Activated CD4-positive, alpha-beta T cell treated with anti-CD3 and anti-CD28 coated beads for 36 hours (primary cell): ENCODE measurements around the gene LIMS1. TPM values are rescaled to one million over a fixed set of nuclear protein-coding genes. Genes with fewer than 3 reads are reported as not detected.

Source experiments
- ATAC-seq: fragments of 200-7000 bp; cut with Tn5 transposase; one replicate; pipeline ENCODE4 v1.10.0; 2021; ENCODE audit warnings: mild to moderate bottlenecking, moderate library complexity
- CTCF ChIA-PET: fragments of 350-600 bp; sonication (Branson Sonifier 250); formaldehyde crosslinking; loops from one replicate; lab custom pipeline; 2021; ENCODE audit warnings: antibody characterized with exemption; lab: Charles Lee
- POLR2A ChIA-PET: fragments of 350-600 bp; sonication (Branson Sonifier 250); formaldehyde crosslinking; loops from one replicate; lab custom pipeline; 2021; ENCODE audit warnings: antibody characterized with exemption, inconsistent platforms; lab: Charles Lee
- DNase-seq: peaks from one replicate; pipeline ENCODE4 v3.0.0-alpha.2; 2020
- H3K27ac Mint-ChIP-seq: one replicate; pipeline ENCODE4 v1.8.0; 2021; ENCODE audit warnings: mixed read lengths
- H3K27me3 Mint-ChIP-seq: one replicate; pipeline ENCODE4 v1.8.0; 2021; ENCODE audit warnings: mixed read lengths
- H3K36me3 Mint-ChIP-seq: one replicate; pipeline ENCODE4 v1.8.0; 2021; ENCODE audit warnings: low read depth, mixed read lengths
- H3K4me1 Mint-ChIP-seq: one replicate; pipeline ENCODE4 v1.8.0; 2021; ENCODE audit warnings: mixed read lengths
- H3K4me3 Mint-ChIP-seq: one replicate; pipeline ENCODE4 v1.8.0; 2021; ENCODE audit warnings: mild to moderate bottlenecking, moderate library complexity, mixed read lengths
- H3K9me3 Mint-ChIP-seq: one replicate; pipeline ENCODE4 v1.8.0; 2021; ENCODE audit warnings: low read depth, mixed read lengths
- intact Hi-C, 2 experiments: fragments of 100-400 bp; cut with DNase I in 1 of 2; cut with micrococcal nuclease in 1 of 2; formaldehyde crosslinking; loops; one replicate each; pipeline versions ENCODE4 v1.14.2 to v1.15.1; 2022 to 2024; cut with DNase I, micrococcal nuclease
- total RNA-seq, 2 experiments: library from RNA; stranded (reverse); gene quantifications; one replicate each; pipeline ENCODE4 v1.2.3, GENCODE V29; 2021

LIMS1 gene
- total RNA-seq, 2 experiments from 2014 or later: 47.5 to 70.3 TPM

DNA sequence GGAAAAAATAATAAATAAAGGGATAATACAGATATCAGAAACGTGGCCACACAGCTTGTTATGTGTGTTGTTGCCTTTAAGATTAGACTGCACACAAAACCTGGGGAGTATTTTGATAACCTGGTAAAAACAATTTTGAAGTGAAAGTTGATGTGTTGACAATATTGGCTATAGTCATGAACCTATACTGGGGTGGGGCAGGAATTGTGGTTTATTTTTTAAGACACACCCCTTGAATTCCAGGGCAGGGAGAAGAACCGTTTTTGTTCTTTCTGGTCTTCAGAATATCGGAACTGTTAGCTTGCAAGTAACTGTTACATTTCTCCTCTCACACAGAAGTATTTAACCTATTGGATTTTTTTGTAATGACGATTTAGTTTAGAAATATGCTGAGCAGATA is 80.4 kb downstream of the LIMS1 start:
- DNase-seq (no peak), ATAC-seq (no peak)
- intact Hi-C loops: loop anchor here in 1 of 2 experiments (5.0 kb wide), 1 partner anchor 173 kb away; the partner anchor contains the start of gene CCDC138
- no peaks in the 10 kb centered on the region for H3K36me3 Mint-ChIP-seq
- CTCF ChIA-PET: interaction anchor here (0.7 to 10.4 kb wide), 5 partner anchors 9 to 28 kb away, joined by 3 to 112 read pairs (median 12); no protein-coding TSS in a partner anchor
- peaks cover 90% of the 10 kb centered on the region for H3K4me1 Mint-ChIP-seq
- H3K9me3 Mint-ChIP-seq: no peaks in the 10 kb centered on the region
- no peaks in the 10 kb centered on the region for H3K27me3 Mint-ChIP-seq
- no peak overlapping the region for H3K4me3 Mint-ChIP-seq
- peak overlapping the region; percentile 83 for H3K27ac Mint-ChIP-seq
- POLR2A ChIA-PET: interaction anchor here (0.5 kb wide), 1 partner anchor 15 kb away, joined by 3 read pairs; no protein-coding TSS in a partner anchor

DNA sequence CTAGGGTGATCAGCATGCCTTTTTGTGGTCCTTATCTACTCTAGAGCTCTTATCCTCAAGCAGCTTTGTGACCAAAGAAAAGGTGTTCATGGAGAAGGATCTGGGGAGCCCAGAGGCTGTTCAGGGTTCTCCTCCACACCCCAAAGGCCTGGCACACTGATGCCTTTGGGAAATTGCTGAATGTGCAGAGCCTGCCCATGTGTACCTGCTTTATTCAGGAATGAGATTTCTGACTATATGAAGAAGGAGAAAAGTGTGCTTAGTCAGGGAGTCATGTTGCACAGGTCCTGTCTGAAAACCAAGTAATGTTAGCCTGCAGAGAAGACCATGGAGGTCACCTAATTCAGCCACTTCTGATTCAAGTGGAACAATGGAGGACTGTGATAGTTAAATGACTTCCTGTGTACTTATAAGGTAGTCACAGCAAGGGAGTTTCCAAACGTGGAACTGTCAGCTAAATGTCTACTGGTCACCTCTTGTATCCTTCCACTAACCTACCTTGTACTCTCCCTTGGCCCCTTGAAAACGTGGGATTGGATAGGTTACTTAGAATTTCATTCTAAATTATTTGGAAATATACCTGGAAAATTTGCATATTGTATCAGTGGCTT is 81.3 kb downstream of the LIMS1 start:
- no peaks in the 10 kb centered on the region for H3K27me3 Mint-ChIP-seq
- ATAC-seq: peak; percentile 19
- ChIA-PET CTCF (interaction anchor here (0.7 to 10.4 kb wide), 6 partner anchors 9 to 248 kb away, joined by 3 to 112 read pairs (median 10); no protein-coding TSS in a partner anchor), POLR2A (no interaction called here)
- DNase-seq: no peak
- H3K36me3 Mint-ChIP-seq: no peaks in the 10 kb centered on the region
- H3K4me3 Mint-ChIP-seq: no peak overlapping the region
- intact Hi-C loops: loop anchor here in 1 of 2 experiments (5.0 kb wide), 1 partner anchor 172 kb away; the partner anchor contains the start of gene CCDC138
- peak overlapping the region; percentile 70 for H3K27ac Mint-ChIP-seq
- peaks cover 93% of the 10 kb centered on the region for H3K4me1 Mint-ChIP-seq
- H3K9me3 Mint-ChIP-seq: no peaks in the 10 kb centered on the region

DNA sequence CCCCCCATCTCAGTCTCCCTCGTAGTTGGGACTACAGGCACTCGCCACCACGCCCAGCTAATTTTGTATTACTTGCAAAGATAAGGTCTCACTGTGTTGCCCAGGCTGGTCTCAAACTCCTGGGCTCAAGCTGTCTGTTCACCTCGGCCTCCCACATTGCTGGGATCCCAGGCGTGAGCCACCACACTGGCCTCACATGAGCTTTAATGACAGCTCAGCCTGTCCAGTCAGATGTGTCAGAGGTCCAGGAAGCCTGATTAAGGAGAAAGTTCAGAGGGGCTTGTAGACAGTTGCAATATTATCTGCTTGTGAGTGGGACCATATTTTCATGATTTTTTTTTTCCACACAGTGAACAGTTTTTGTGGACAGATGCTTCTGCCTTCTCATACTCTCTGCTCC is 82.0 kb downstream of the LIMS1 start:
- no peaks in the 10 kb centered on the region for H3K27me3 Mint-ChIP-seq
- no peak for DNase-seq
- intact Hi-C loops: loop anchor here in 1 of 2 experiments (5.0 kb wide), 1 partner anchor 171 kb away; the partner anchor contains the start of gene CCDC138
- H3K36me3 Mint-ChIP-seq: no peaks in the 10 kb centered on the region
- ATAC-seq: no peak
- no peaks in the 10 kb centered on the region for H3K9me3 Mint-ChIP-seq
- CTCF ChIA-PET: interaction anchor here (0.7 to 10.4 kb wide), 6 partner anchors 10 to 247 kb away, joined by 3 to 112 read pairs (median 10); no protein-coding TSS in a partner anchor
- H3K4me3 Mint-ChIP-seq: no peak overlapping the region
- POLR2A ChIA-PET: interaction anchor here (0.6 kb wide), 2 partner anchors 167 to 402 kb away, joined by 5 to 6 read pairs; no protein-coding TSS in a partner anchor
- peak overlapping the region; percentile 34 for H3K27ac Mint-ChIP-seq
- peaks cover 91% of the 10 kb centered on the region for H3K4me1 Mint-ChIP-seq

DNA sequence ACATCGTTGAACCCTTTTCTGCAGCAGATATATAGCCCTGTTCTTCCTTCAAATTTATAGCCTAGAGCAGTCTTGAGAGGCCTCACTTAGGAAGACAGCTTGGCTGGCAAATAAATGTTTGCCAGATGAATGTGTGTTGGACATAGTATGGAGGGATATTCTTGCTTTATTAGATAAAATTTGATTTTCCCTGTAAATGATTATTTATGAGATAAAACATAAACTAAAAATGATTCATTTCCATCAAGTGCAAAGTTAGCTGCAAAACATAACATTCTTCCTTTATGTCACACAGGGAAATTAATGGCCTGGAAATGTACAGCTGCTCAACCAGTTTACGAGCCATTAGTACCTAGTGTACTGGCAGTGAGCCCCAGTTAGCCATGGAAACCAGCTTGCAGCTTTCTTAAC is 82.5 kb downstream of the LIMS1 start:
- no peaks in the 10 kb centered on the region for H3K27me3 Mint-ChIP-seq
- ChIA-PET POLR2A (interaction anchor here (0.6 kb wide), 1 partner anchor 167 kb away, joined by 5 read pairs; no protein-coding TSS in a partner anchor), CTCF (interaction anchor here (1.0 to 10.4 kb wide), 5 partner anchors 11 to 41 kb away, joined by 3 to 112 read pairs (median 12); no protein-coding TSS in a partner anchor)
- H3K36me3 Mint-ChIP-seq: no peaks in the 10 kb centered on the region
- intact Hi-C loops: loop anchor here in 1 of 2 experiments (5.0 kb wide), 1 partner anchor 171 kb away; the partner anchor contains the start of gene CCDC138
- ATAC-seq (no peak), DNase-seq (no peak)
- no peaks in the 10 kb centered on the region for H3K9me3 Mint-ChIP-seq
- peak overlapping the region; percentile 34 for H3K27ac Mint-ChIP-seq
- peaks cover 92% of the 10 kb centered on the region for H3K4me1 Mint-ChIP-seq
- H3K4me3 Mint-ChIP-seq: no peak overlapping the region

DNA sequence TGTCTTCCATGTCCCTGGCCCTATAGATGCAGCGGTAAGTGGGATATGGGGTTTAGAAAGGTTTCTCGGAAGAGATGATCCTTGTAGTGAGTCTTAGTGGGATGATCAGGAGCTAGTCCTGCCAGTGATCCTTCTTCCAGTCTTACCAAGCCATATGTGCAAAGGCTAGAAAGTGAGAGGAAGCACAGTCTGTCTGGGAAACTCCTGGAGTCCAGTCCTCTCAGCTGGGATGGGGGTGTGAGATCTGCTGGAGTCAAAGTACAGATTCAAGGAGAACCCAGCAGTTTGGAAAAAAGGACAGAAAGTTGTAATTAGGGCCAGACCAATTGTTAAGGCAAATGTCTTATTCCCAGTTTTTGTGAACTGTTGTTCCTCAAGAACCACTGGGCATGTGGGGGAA is 83.3 kb downstream of the LIMS1 start:
- Mint-ChIP-seq H3K4me3 (no peak overlapping the region), H3K27me3 (no peaks in the 10 kb centered on the region), H3K36me3 (no peaks in the 10 kb centered on the region), H3K9me3 (no peaks in the 10 kb centered on the region), H3K27ac (peak overlapping the region; percentile 91), H3K4me1 (peaks cover 91% of the 10 kb centered on the region)
- intact Hi-C loops: loop anchor here in 1 of 2 experiments (5.0 kb wide), 1 partner anchor 170 kb away; the partner anchor contains the start of gene CCDC138
- ChIA-PET POLR2A (no interaction called here), CTCF (interaction anchor here (1.0 to 10.4 kb wide), 5 partner anchors 10 to 42 kb away, joined by 3 to 112 read pairs (median 12); no protein-coding TSS in a partner anchor)
- ATAC-seq (no peak), DNase-seq (no peak)

DNA sequence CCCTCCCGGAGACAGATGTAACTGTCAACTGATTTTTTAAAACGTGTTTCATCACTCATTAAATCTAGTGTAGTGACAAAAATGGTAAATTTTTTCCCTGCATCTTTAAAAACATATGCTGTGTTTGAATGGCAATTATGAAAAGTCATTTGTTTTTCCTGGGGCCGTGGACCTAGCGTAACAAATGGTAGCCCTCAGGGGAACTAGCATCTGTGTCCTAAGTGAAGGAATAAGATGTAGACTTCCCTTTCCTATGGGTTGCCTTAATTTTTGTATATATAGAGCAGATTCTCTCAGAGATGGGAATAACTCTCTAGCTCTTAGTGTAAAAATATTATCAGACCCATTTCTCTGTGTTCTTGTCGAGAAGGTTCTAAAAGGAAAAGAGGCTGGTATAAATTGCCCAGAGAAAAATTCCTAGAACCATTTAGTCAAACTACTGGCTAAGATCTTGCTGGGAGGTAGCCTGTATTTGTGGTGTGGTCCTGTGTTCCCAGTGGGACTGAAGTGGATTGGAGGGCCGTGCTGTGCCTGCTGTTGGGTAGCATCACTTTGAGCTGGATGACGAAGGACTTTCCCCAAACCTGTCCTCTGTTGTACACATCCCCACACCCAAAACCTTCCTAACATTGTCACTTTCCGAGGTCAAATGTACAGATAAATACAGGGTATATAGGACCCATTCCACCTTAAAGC is 85.8 kb downstream of the LIMS1 start:
- Mint-ChIP-seq H3K27ac (peak overlapping the region; percentile 91), H3K9me3 (no peaks in the 10 kb centered on the region), H3K4me3 (peak overlapping the region; percentile 76), H3K4me1 (peaks cover 85% of the 10 kb centered on the region), H3K36me3 (no peaks in the 10 kb centered on the region), H3K27me3 (no peaks in the 10 kb centered on the region)
- ChIA-PET POLR2A (interaction anchor here (2.0 kb wide), 1 partner anchor 8 kb away, joined by 15 read pairs; no protein-coding TSS in a partner anchor), CTCF (interaction anchor here (0.5 to 11.6 kb wide), 6 partner anchors 9 to 33 kb away, joined by 4 to 119 read pairs (median 8); no protein-coding TSS in a partner anchor)
- intact Hi-C loops: loop anchor here in 1 of 2 experiments (5.0 kb wide), 3 partner anchors 88 to 173 kb away; partner anchors contain the start of genes CCDC138, GCC2 and LIMS1
- no peak for DNase-seq
- no peak for ATAC-seq

DNA sequence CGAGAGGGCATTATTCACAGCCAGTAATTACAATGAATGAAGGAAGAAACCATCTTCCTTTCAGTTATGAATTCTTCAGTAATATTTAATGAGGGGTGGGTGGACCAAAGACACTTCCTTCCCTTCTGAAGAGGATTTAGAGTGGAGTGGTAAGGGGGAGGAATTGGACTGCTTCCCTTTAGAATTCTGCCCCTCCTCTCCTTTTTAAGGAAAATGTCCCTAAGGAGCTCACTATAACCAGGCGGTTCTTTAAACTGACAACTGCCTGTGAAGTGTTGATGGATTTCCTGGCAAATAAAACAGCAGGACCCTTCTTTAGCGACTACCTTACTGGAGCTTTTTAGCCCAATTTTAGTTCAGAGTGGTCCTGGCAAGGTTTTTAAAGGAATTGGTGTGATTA is 86.4 kb downstream of the LIMS1 start:
- H3K9me3 Mint-ChIP-seq: no peaks in the 10 kb centered on the region
- H3K4me1 Mint-ChIP-seq: peaks cover 85% of the 10 kb centered on the region
- peak overlapping the region; percentile 76 for H3K4me3 Mint-ChIP-seq
- DNase-seq (no peak), ATAC-seq (no peak)
- ChIA-PET CTCF (interaction anchor here (0.7 to 11.6 kb wide), 7 partner anchors 9 to 156 kb away, joined by 3 to 119 read pairs (median 7); no protein-coding TSS in a partner anchor), POLR2A (interaction anchor here (0.7 to 2.0 kb wide), 3 partner anchors 8 to 16 kb away, joined by 3 to 15 read pairs (median 4); no protein-coding TSS in a partner anchor)
- H3K27ac Mint-ChIP-seq: peak overlapping the region; percentile 91
- intact Hi-C loops: loop anchor here (1.0 to 5.0 kb wide), 5 partner anchors 8 to 173 kb away; partner anchors contain the start of genes GCC2 (in 1 of the 2), LIMS1 (in 1 of the 2) and RANBP2 (in 1 of the 2)
- H3K36me3 Mint-ChIP-seq: no peaks in the 10 kb centered on the region
- no peaks in the 10 kb centered on the region for H3K27me3 Mint-ChIP-seq

DNA sequence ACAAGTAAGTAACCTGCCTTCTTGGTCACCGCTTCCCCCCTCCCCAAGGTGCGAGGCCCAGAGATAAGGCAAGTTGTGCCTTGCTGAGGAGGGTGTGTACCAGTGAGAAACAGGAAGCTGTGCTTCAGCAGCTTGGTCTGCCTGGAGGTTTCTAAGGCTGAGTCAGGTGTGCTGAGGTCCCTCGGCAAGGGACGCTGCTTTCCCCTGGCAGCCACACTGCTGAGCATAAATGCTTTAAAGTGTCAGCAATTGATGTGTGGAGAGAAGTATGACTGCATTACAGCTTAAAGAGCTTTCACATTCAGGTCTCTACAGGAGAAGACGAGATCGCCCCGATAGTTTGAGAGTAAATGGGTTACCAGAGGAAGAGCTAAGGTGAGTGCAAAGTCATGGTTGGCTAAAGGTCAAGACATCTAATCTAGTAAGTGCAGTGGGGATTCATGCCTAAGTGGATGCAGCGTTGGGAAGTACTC is 86.9 kb downstream of the LIMS1 start:
- H3K9me3 Mint-ChIP-seq: no peaks in the 10 kb centered on the region
- ChIA-PET POLR2A (interaction anchor here (0.6 to 2.0 kb wide), 6 partner anchors 9 to 193 kb away, joined by 3 to 15 read pairs (median 3); partner anchors contain the start of gene GCC2), CTCF (interaction anchor here (0.7 to 11.6 kb wide), 8 partner anchors 8 to 157 kb away, joined by 3 to 119 read pairs (median 6); no protein-coding TSS in a partner anchor)
- peaks cover 85% of the 10 kb centered on the region for H3K4me1 Mint-ChIP-seq
- H3K27ac Mint-ChIP-seq: peak overlapping the region; percentile 91
- H3K36me3 Mint-ChIP-seq: no peaks in the 10 kb centered on the region
- peak overlapping the region; percentile 76 for H3K4me3 Mint-ChIP-seq
- no peaks in the 10 kb centered on the region for H3K27me3 Mint-ChIP-seq
- ATAC-seq (peak; percentile 95), DNase-seq (peak; percentile 87)
- intact Hi-C loops: loop anchor here (1.0 to 5.0 kb wide), 5 partner anchors 8 to 174 kb away; partner anchors contain the start of genes GCC2 (in 1 of the 2), LIMS1 (in 1 of the 2) and RANBP2 (in 1 of the 2)

DNA sequence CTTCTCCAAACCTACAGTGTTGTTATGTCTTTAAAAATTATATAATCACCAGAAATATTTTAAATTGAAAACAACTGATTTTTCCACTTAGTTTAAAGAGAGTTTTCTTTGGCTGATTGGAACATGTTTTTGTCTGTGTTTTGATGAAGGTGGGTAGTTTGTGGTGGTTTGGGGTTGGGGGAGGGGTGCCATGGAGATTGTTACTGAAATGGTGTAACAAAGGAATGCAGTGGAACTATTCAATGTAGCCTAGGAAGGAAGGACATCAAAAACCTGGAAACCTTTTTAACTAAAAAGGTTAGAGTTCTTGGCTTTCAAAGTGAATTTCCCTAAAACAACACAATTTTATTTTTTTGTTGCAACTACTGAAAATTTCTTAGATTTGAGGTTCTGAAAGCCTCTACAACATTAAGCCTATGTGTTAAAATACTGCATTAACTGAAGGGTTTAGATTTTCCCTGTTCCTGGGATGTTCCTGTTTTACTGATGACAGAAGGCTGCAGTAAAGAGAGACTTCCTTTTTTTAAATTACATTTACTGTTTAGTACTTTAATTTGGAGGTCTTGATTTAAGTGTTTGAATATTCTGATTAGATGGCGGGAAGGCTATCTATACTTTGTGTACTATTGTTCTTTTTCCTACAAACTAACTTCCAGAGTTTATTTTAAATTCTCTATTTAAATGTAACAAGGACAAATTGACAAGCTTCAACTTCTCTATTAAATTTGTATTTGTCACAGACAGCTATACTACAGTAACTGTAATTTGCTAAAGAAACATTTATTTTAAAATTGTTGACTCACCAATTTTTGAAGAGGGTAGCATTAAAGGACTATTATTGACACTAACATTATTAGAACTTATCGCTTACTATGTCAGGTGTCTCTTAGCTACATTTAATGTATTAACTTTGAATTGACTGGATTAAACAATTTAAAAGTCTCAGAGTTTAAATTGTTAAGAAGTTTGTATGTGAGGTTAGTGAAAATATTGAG is 87.7 kb downstream of the LIMS1 start:
- Mint-ChIP-seq H3K27me3 (no peaks in the 10 kb centered on the region), H3K9me3 (no peaks in the 10 kb centered on the region), H3K4me1 (peaks cover 82% of the 10 kb centered on the region), H3K36me3 (no peaks in the 10 kb centered on the region), H3K4me3 (peak overlapping the region; percentile 76), H3K27ac (peak overlapping the region; percentile 91)
- intact Hi-C loops: loop anchor here (1.0 to 5.0 kb wide), 5 partner anchors 7 to 175 kb away; partner anchors contain the start of genes GCC2 (in 1 of the 2), LIMS1 (in 1 of the 2) and RANBP2 (in 1 of the 2)
- ATAC-seq: no peak
- DNase-seq: peak; percentile 49
- ChIA-PET POLR2A (interaction anchor here (0.6 to 2.0 kb wide), 5 partner anchors 9 to 194 kb away, joined by 3 to 15 read pairs (median 3); partner anchors contain the start of gene GCC2), CTCF (interaction anchor here (0.7 to 11.6 kb wide), 7 partner anchors 7 to 38 kb away, joined by 3 to 119 read pairs (median 7); no protein-coding TSS in a partner anchor)
